Activated CD8-positive, alpha-beta memory T cell treated with anti-CD3 and anti-CD28 coated beads for 4 hours (primary cell): Measurements from ENCODE around the gene ZNF600.
"Not testable (repeated sequence)": the region's sequence is repeated elsewhere in the genome, so short reads cannot be mapped to it uniquely, and the experiment has no call there.

ENCODE experiments used
- DNase-seq, 2 donors: peaks; one replicate each; pipeline ENCODE4 v3.0.0-alpha.2; 2020; ENCODE audit warnings: low read depth in 2 of 2

ZNF600 gene

GRCh38 chr19:52786464-52787354 lies at the start of gene ZNF600:
Gene ZNF600, minus strand, starts transcription at chr19:52786791. Its CDS starts 7,903 bp downstream, at chr19:52778888.
- DNase-seq = peak; percentile 43 to 63

- DNase-seq = not testable (repeated sequence)
Measured at GRCh38 chr19:52834289-52834688, 47.7 kb upstream of the ZNF600 start.

GRCh38 chr19:52833541-52833940 lies 47.0 kb upstream of the ZNF600 start:
- DNase-seq = not testable (repeated sequence)

- DNase-seq = not testable (repeated sequence)
Measured at GRCh38 chr19:52829866-52830265, 43.3 kb upstream of the ZNF600 start.

GRCh38 chr19:52825765-52826164 lies 39.2 kb upstream of the ZNF600 start:
- no peak for DNase-seq

- DNase-seq = no peak
Measured at GRCh38 chr19:52823676-52824075, 37.1 kb upstream of the ZNF600 start.

GRCh38 chr19:52821204-52821960 lies 34.8 kb upstream of the ZNF600 start, which contains the start of gene ZNF28:
Gene ZNF28, minus strand, starts transcription at chr19:52821633. Its CDS starts 3,675 bp downstream, at chr19:52817958.
- DNase-seq = peak; percentile 35 to 50

GRCh38 chr19:52820472-52821203 lies 34.0 kb upstream of the ZNF600 start:
- not testable (repeated sequence) for DNase-seq

- no peak for DNase-seq
Measured at GRCh38 chr19:52809801-52810200, 23.2 kb upstream of the ZNF600 start.

- DNase-seq = not testable (repeated sequence)
Measured at GRCh38 chr19:52799950-52800640, 13.5 kb upstream of the ZNF600 start.

GRCh38 chr19:52789440-52789839 lies 2.8 kb upstream of the ZNF600 start:
- DNase-seq = no peak

GRCh38 chr19:52786078-52786463 lies 520 bp downstream of the ZNF600 start:
- DNase-seq = no peak

GRCh38 chr19:52785506-52785905 lies 1.1 kb downstream of the ZNF600 start:
- no peak for DNase-seq

GRCh38 chr19:52782864-52783263 lies 3.7 kb downstream of the ZNF600 start:
- DNase-seq = not testable (repeated sequence)

GRCh38 chr19:52778811-52779210 lies 7.8 kb downstream of the ZNF600 start:
- peak; percentile 30 to 35 for DNase-seq

- DNase-seq = not testable (repeated sequence)
Measured at GRCh38 chr19:52756447-52756846, 30.1 kb downstream of the ZNF600 start.

GRCh38 chr19:52749780-52750179 lies 36.8 kb downstream of the ZNF600 start:
- no peak for DNase-seq

- no peak for DNase-seq
Measured at GRCh38 chr19:52748336-52748950, 38.1 kb downstream of the ZNF600 start.

GRCh38 chr19:52745919-52746318 lies 40.7 kb downstream of the ZNF600 start:
- not testable (repeated sequence) for DNase-seq

- DNase-seq = no peak
Measured at GRCh38 chr19:52743091-52743490, 43.5 kb downstream of the ZNF600 start.

- no peak for DNase-seq
Measured at GRCh38 chr19:52742516-52742915, 44.1 kb downstream of the ZNF600 start.
